Memory B cell (primary cell): ENCODE results near the gene CLNK.
A peak's percentile ranks its signal among the peaks of the same experiment; 100 is the strongest.

ENCODE experiments used
- ATAC-seq: fragments of 150-1000 bp; cut with Tn5 transposase; 2 replicates; pipeline ENCODE4 v1.10.0; 2021; ENCODE audit warnings: low read depth, mild to moderate bottlenecking, moderate library complexity
- DNase-seq, 2 donors: peaks; one replicate each; pipeline ENCODE4 v3.0.0; 2022; ENCODE audit warnings: low spot score in 2 of 2
- H3K27ac Mint-ChIP-seq: one replicate; pipeline ENCODE4 v1.8.0; 2022; ENCODE audit warnings: mild to moderate bottlenecking, moderate library complexity, mixed read lengths
- H3K27me3 Mint-ChIP-seq: one replicate; pipeline ENCODE4 v1.8.0; 2022; ENCODE audit warnings: mixed read lengths
- H3K36me3 Mint-ChIP-seq: one replicate; pipeline ENCODE4 v1.8.0; 2022; ENCODE audit warnings: mild to moderate bottlenecking, mixed read lengths
- H3K4me1 Mint-ChIP-seq: one replicate; pipeline ENCODE4 v1.8.0; 2022; ENCODE audit warnings: mixed read lengths
- H3K4me3 Mint-ChIP-seq: one replicate; pipeline ENCODE4 v1.8.0; 2022; ENCODE audit warnings: mild to moderate bottlenecking, moderate library complexity, mixed read lengths
- H3K9me3 Mint-ChIP-seq: one replicate; pipeline ENCODE4 v1.8.0; 2022; ENCODE audit warnings: mixed read lengths

Gene CLNK

DNA sequence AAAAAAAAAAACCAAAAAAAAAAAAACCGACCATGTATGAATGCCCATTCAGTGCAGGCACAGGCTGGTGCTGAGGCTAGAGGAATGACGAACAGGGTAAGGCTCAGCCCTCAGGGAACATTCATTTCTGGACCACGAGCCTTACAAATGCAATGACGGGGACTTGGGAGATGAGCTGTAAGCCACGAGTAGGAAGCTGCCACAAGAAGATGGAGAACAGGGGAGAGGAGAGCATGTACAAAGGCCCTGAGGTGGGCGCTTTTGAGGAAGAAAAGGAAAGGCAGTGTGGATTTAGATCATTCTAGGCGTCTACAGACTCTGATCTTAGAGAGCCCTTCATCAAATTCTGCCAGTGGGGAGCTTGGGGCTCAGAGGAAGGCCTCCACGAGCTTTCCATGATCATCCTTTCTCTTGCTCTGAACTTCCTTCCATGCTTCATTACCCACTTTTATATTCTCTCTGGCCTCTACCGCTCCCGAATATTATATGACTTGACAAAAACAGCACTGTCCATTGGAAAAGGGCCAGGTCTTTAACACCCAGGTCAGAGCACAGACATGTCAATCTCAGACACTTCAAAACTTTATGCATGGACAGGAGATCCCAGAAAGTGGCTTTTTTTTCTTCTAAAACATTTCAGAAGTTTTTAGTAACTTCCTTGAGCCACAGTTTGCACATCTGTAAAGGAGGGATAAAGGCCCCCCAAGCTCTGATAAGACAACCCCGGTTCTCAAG, 224.1 kb downstream of the CLNK start:
- H3K4me1 Mint-ChIP-seq, result peaks cover 14% of the 10 kb centered on the region
- no peak for DNase-seq
- no peak overlapping the region for H3K27ac Mint-ChIP-seq
- peak overlapping the region; percentile 59 for H3K4me3 Mint-ChIP-seq
- H3K27me3 Mint-ChIP-seq, result peaks cover 25% of the 10 kb centered on the region
- no peak for ATAC-seq
- peaks cover 4% of the 10 kb centered on the region for H3K9me3 Mint-ChIP-seq
- H3K36me3 Mint-ChIP-seq, result peaks cover 5% of the 10 kb centered on the region

GRCh38 chr4:10459305-10459704, 225.3 kb downstream of the CLNK start:
- H3K4me1 Mint-ChIP-seq, result peaks cover 17% of the 10 kb centered on the region
- H3K9me3 Mint-ChIP-seq, result peaks cover 2% of the 10 kb centered on the region
- H3K36me3 Mint-ChIP-seq, result peaks cover 11% of the 10 kb centered on the region
- no peak overlapping the region for H3K4me3 Mint-ChIP-seq
- no peak for ATAC-seq
- DNase-seq, result no peak
- no peak overlapping the region for H3K27ac Mint-ChIP-seq
- peaks cover 19% of the 10 kb centered on the region for H3K27me3 Mint-ChIP-seq

GRCh38 chr4:10458177-10458576, 226.4 kb downstream of the CLNK start:
- DNase-seq, result no peak
- ATAC-seq, result no peak
- Mint-ChIP-seq H3K4me1 (peaks cover 22% of the 10 kb centered on the region), H3K4me3 (no peak overlapping the region), H3K27ac (peak overlapping the region; percentile 24), H3K36me3 (peaks cover 17% of the 10 kb centered on the region), H3K9me3 (peaks cover 2% of the 10 kb centered on the region), H3K27me3 (peaks cover 15% of the 10 kb centered on the region)

DNA sequence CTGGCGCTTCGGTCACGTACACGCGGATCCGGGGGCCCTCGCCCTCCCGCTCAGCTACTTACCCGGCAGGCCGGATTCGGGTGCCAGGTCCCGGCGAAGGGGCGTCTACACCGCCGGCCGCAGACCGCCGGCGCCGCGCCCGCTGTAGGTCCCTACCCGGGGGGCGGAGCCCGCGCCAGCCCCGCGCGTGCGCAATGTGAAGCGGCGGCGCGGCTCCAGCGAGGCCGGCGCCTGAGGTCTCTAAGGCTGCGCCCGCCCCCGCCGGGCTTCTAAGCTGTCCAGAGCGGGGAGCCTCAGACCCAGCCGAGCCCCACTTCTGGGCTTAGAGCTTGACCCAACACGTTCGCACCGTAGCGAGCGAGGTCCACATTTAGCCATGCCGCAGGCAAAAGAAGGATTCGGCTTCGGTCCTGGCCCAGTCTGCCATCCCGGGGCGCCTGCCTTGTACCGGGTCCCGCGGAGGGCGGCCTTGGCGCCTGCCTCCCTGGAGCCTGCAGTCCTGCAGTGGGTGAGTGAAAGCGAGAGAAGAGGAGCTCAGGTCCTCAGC, 227.2 kb downstream of the CLNK start, which contains the start of gene ZNF518B:
ZNF518B (minus strand) TSS at position 172 of the 547 bp plus-strand sequence. CDS start 11,098 bp downstream, outside the sequence.
- Mint-ChIP-seq H3K9me3 (peaks cover 1% of the 10 kb centered on the region), H3K27me3 (peaks cover 10% of the 10 kb centered on the region), H3K36me3 (peaks cover 21% of the 10 kb centered on the region), H3K4me3 (peak within 1 kb of the TSS; percentile 92), H3K27ac (peak within 1 kb of the TSS; percentile 93), H3K4me1 (peaks cover 22% of the 10 kb centered on the region)
- DNase-seq (peak; percentile 82 to 87), ATAC-seq (peak; percentile 74)

- Mint-ChIP-seq H3K27ac (peak overlapping the region; percentile 93), H3K36me3 (peaks cover 25% of the 10 kb centered on the region), H3K27me3 (peaks cover 7% of the 10 kb centered on the region), H3K4me3 (peak overlapping the region; percentile 92), H3K4me1 (peaks cover 22% of the 10 kb centered on the region), H3K9me3 (peaks cover 1% of the 10 kb centered on the region)
- ATAC-seq (peak; percentile 59), DNase-seq (peak in 1 of 2 donors; percentile 49)
Measured at GRCh38 chr4:10456595-10457254, 227.8 kb downstream of the CLNK start.

DNA sequence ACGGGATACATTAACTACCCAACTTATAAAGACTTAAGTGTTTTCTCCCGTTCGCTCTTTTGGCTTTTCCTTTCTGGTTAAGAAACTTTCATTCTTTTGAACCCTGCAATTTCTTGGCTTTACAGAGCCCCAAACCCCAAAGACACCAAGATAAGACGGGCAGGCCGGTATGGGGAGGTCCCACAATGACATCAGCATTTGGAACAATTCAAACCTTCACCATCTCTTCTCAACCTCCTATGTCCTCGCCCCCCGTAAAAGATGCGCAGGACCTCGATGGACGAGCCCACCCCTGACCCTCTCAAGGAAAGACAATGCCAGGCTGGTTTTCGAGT, 228.3 kb downstream of the CLNK start:
- peak overlapping the region; percentile 93 for H3K27ac Mint-ChIP-seq
- peak overlapping the region; percentile 92 for H3K4me3 Mint-ChIP-seq

DNA sequence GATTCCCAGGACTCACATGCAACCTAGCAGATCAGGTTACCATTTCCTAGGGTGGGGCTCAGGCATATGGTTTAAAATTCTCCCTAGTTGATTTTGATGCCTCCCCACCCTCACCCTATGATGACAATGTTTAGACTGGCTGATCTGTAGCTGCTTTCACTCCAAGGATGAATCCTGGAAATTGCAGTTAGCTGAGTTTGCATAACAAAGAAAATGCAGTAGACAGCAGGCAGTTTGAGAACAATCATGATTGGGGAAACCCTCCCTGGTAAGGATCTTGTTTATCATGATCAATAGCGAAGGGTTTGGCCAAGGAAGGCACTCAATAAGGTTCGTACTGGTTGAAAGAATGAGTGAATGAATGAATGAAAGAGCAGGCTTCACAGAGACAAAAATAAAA, 229.4 kb downstream of the CLNK start:
- no peak overlapping the region for H3K27ac Mint-ChIP-seq
- peaks cover 1% of the 10 kb centered on the region for H3K9me3 Mint-ChIP-seq
- H3K36me3 Mint-ChIP-seq, result peaks cover 31% of the 10 kb centered on the region
- H3K4me1 Mint-ChIP-seq, result peaks cover 19% of the 10 kb centered on the region
- DNase-seq, result no peak
- peak overlapping the region; percentile 18 for H3K4me3 Mint-ChIP-seq
- peaks cover 3% of the 10 kb centered on the region for H3K27me3 Mint-ChIP-seq
- no peak for ATAC-seq

More for the DNA sequence above, 228.3 kb downstream of the CLNK start:
- DNase-seq, result no peak
- peaks cover 21% of the 10 kb centered on the region for H3K4me1 Mint-ChIP-seq
- peaks cover 27% of the 10 kb centered on the region for H3K36me3 Mint-ChIP-seq
- no peak for ATAC-seq
- peaks cover 1% of the 10 kb centered on the region for H3K9me3 Mint-ChIP-seq
- peaks cover 7% of the 10 kb centered on the region for H3K27me3 Mint-ChIP-seq

- Mint-ChIP-seq H3K4me3 (no peak overlapping the region), H3K27me3 (peaks cover 3% of the 10 kb centered on the region), H3K9me3 (peaks cover 1% of the 10 kb centered on the region), H3K36me3 (peaks cover 35% of the 10 kb centered on the region), H3K27ac (no peak overlapping the region), H3K4me1 (peaks cover 19% of the 10 kb centered on the region)
- ATAC-seq, result no peak
- DNase-seq, result no peak
Measured at GRCh38 chr4:10454726-10455125, 229.8 kb downstream of the CLNK start.

DNA sequence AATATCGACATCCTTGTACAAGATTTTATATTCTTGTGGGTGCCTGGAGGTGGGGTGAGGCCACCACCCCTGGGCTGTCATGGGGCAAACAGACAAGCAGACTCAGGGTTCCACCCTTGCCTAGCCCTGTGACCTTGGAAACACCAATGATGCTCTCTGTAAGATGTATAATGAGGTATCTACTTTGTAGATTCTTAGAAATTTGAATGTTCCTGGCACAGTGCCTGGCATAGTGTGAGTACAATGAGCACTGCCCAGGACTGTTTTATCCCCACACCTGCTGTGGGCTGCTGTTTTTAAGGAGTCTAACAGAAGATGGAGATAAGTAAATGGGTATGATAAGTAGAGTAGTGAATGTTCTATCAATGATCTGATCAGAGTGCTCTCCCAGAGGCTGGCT, 230.4 kb downstream of the CLNK start:
- ATAC-seq, result no peak
- Mint-ChIP-seq H3K27me3 (no peaks in the 10 kb centered on the region), H3K4me3 (no peak overlapping the region), H3K36me3 (peaks cover 39% of the 10 kb centered on the region), H3K4me1 (peaks cover 21% of the 10 kb centered on the region), H3K27ac (no peak overlapping the region), H3K9me3 (peaks cover 1% of the 10 kb centered on the region)
- no peak for DNase-seq

DNA sequence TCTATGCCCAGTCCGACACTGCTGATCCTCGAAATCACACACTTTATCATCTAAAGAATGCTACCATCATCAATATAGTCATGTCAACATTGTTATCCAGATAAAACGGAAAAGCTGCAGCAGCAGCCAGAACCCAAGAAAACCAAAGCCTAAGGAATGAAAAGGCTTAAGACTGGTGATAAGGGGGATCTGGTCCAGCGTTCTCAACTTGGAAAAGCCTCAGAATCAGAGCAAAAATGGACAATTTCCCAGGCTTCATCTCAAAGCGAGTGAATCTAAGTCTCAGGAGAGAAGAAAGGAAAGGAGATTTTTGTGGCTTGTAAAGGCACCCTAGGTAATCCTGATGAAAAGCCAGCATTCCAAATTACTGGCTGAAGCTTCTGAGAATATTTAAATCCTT, 235.6 kb downstream of the CLNK start:
- no peak overlapping the region for H3K4me3 Mint-ChIP-seq
- H3K9me3 Mint-ChIP-seq, result peaks cover 7% of the 10 kb centered on the region
- no peaks in the 10 kb centered on the region for H3K27me3 Mint-ChIP-seq
- no peak overlapping the region for H3K27ac Mint-ChIP-seq
- DNase-seq, result no peak
- ATAC-seq, result no peak
- peaks cover 71% of the 10 kb centered on the region for H3K36me3 Mint-ChIP-seq
- peaks cover 9% of the 10 kb centered on the region for H3K4me1 Mint-ChIP-seq

GRCh38 chr4:10442976-10443375, 241.6 kb downstream of the CLNK start:
- ATAC-seq (no peak), DNase-seq (no peak)
- H3K36me3 Mint-ChIP-seq, result peaks cover 55% of the 10 kb centered on the region
- no peaks in the 10 kb centered on the region for H3K27me3 Mint-ChIP-seq
- no peak overlapping the region for H3K27ac Mint-ChIP-seq
- peaks cover 7% of the 10 kb centered on the region for H3K4me1 Mint-ChIP-seq
- H3K9me3 Mint-ChIP-seq, result peaks cover 13% of the 10 kb centered on the region
- no peak overlapping the region for H3K4me3 Mint-ChIP-seq

DNA sequence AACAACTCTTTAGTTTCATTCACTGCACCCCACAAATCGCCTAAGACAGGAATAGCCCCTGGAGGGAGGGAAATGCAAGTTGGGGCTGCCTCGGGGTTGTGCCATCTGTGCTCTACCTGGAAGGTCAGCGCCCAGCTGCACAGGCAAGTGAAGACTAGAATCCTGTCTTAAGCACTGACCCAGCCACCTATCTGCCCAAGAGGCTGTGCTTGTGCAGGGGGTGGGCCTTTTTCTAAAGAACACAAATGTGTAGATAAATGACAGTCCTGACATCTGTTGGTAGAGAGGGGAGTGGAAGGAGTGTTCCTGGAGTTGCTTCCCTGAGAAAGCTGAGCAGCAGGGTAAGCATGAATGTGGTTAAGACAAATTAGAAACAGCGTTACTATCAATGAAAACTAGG, 243.1 kb downstream of the CLNK start:
- Mint-ChIP-seq H3K36me3 (peaks cover 46% of the 10 kb centered on the region), H3K27ac (no peak overlapping the region), H3K4me1 (peaks cover 2% of the 10 kb centered on the region), H3K4me3 (no peak overlapping the region), H3K9me3 (peaks cover 8% of the 10 kb centered on the region), H3K27me3 (no peaks in the 10 kb centered on the region)
- DNase-seq, result no peak
- no peak for ATAC-seq

- Mint-ChIP-seq H3K27ac (no peak overlapping the region), H3K4me1 (peaks cover 2% of the 10 kb centered on the region), H3K9me3 (peaks cover 6% of the 10 kb centered on the region), H3K4me3 (no peak overlapping the region), H3K27me3 (no peaks in the 10 kb centered on the region), H3K36me3 (peaks cover 27% of the 10 kb centered on the region)
- ATAC-seq (no peak), DNase-seq (no peak)
Measured at GRCh38 chr4:10438924-10439323, 245.6 kb downstream of the CLNK start.

- no peak for DNase-seq
- Mint-ChIP-seq H3K9me3 (peaks cover 6% of the 10 kb centered on the region), H3K27ac (no peak overlapping the region), H3K4me3 (no peak overlapping the region), H3K4me1 (peaks cover 2% of the 10 kb centered on the region), H3K27me3 (no peaks in the 10 kb centered on the region), H3K36me3 (peaks cover 20% of the 10 kb centered on the region)
- ATAC-seq, result no peak
Measured at GRCh38 chr4:10437735-10438134, 246.8 kb downstream of the CLNK start.
